Heart left ventricle (tissue), 13 donors: Measurements from ENCODE around the gene PRR20D.
"Not testable (repeated sequence)": the region's sequence is repeated elsewhere in the genome, so short reads cannot be mapped to it uniquely, and the experiment has no call there.

Source experiments
- CTCF ChIP-seq, 12 donors: fragments of 200-600 bp; sonication (generic) in 4 of 12; IDR thresholded peaks; one replicate each; pipeline versions ENCODE4 v1.5.0 to v1.8.0; 2018 to 2022; ENCODE audit warnings: antibody characterized with exemption in 12 of 12, mild to moderate bottlenecking in 5 of 12
- POLR2A ChIP-seq, 2 donors: fragments of 450-650 bp; IDR thresholded peaks; one replicate each; pipeline ENCODE4 v1.6.1; 2017; ENCODE audit warnings: antibody characterized with exemption in 2 of 2, mild to moderate bottlenecking in 2 of 2, moderate library complexity in 2 of 2
- donor health status: ischemic (EF 13 %, LVEDD 7.1; RV severe dilation, severe dysfunction).
- donor health status: DM: no; HTN: yes; CAD: no.
- donor health status: DM: no; HTN: no; CAD: no.
- donor health status: ischemic (EF 25% LVEDD 6.9; RV normal size, moderate dysfunction).
- donor health status: ischemic (EF 25% LVEDD 5.7; RV mildly dilated, moderate dysfunction).
- donor health status: ischemic (EF 35%, LVEDD 5.7; RV mildly dilated, moderate dysfunction).
- donor health status: nonischemic (EF 11% LVEDD 7.7; RV severe dilation, severe dysfunction).
- donor health status: DM: yes; HTN: yes; CAD: no.
- donor health status: PGD.
- donor health status: ischemic (EF 29% LVEDD 5.4; RV normal size, mild dysfunction).
- donor health status: nonischemic (EF 23%, LVEDD 6.1; RV moderate dilation, normal function).

- TF ChIP-seq CTCF, POLR2A (IDR thresholded peaks at IDR 0.05): not testable (repeated sequence)
Observed at GRCh38 chr13:57147188-57147587, 13.2 kb upstream of the PRR20D start, which contains the start of gene PRR20B.
